ENCODE results near the gene STPG4.
"Not testable (repeated sequence)": the region's sequence is repeated elsewhere in the genome, so short reads cannot be mapped to it uniquely, and the experiment has no call there.

Gene STPG4

GRCh38 chr2:47172922-47173695 lies 18.0 kb upstream of the STPG4 start:
- DNase-seq: no peak

- DNase-seq: no peak
Measured at GRCh38 chr2:47172156-47172921, 17.2 kb upstream of the STPG4 start.

GRCh38 chr2:47169784-47170183 lies 14.7 kb upstream of the STPG4 start:
- DNase-seq: no peak

GRCh38 chr2:47168895-47169294 lies 13.8 kb upstream of the STPG4 start:
- DNase-seq: not testable (repeated sequence)

- DNase-seq: no peak
Measured at GRCh38 chr2:47167149-47167548, 12.0 kb upstream of the STPG4 start.

- DNase-seq: no peak
Measured at GRCh38 chr2:47165001-47165555, 10.0 kb upstream of the STPG4 start.

GRCh38 chr2:47162780-47163179 lies 7.7 kb upstream of the STPG4 start:
- DNase-seq: no peak

GRCh38 chr2:47161475-47161874 lies 6.4 kb upstream of the STPG4 start:
- no peak for DNase-seq

- no peak for DNase-seq
Measured at GRCh38 chr2:47160660-47161059, 5.6 kb upstream of the STPG4 start.

GRCh38 chr2:47160211-47160610 lies 5.1 kb upstream of the STPG4 start:
- DNase-seq: no peak

- no peak for DNase-seq
Measured at GRCh38 chr2:47159627-47160026, 4.5 kb upstream of the STPG4 start.

GRCh38 chr2:47158576-47158975 lies 3.5 kb upstream of the STPG4 start:
- DNase-seq: no peak

GRCh38 chr2:47152803-47153202 lies 2.3 kb downstream of the STPG4 start:
- no peak for DNase-seq

- no peak for DNase-seq
Measured at GRCh38 chr2:47150175-47150574, 4.9 kb downstream of the STPG4 start.

- no peak for DNase-seq
Measured at GRCh38 chr2:47147021-47147420, 8.1 kb downstream of the STPG4 start.

GRCh38 chr2:47145466-47145865 lies 9.6 kb downstream of the STPG4 start:
- no peak for DNase-seq

- DNase-seq: no peak
Measured at GRCh38 chr2:47141520-47141919, 13.6 kb downstream of the STPG4 start.

- DNase-seq: no peak
Measured at GRCh38 chr2:47134386-47135090, 20.6 kb downstream of the STPG4 start.

- DNase-seq: no peak
Measured at GRCh38 chr2:47133046-47133445, 22.1 kb downstream of the STPG4 start.

- no peak for DNase-seq
Measured at GRCh38 chr2:47129191-47129706, 25.9 kb downstream of the STPG4 start.

- no peak for DNase-seq
Measured at GRCh38 chr2:47128705-47129104, 26.4 kb downstream of the STPG4 start.

GRCh38 chr2:47127862-47128543 lies 27.1 kb downstream of the STPG4 start:
- no peak for DNase-seq

GRCh38 chr2:47126783-47127182 lies 28.3 kb downstream of the STPG4 start:
- DNase-seq: no peak
